HG03097 (cell line): Measurements from ENCODE around the gene C8B.

Source experiments
- ATAC-seq: cut with Tn5 transposase; IDR thresholded peaks from one replicate; pipeline ENCODE4 v1.9.1; 2021; ENCODE audit not compliant: unreplicated experiment, low FRiP score

Gene C8B

GRCh38 chr1:56965916-56966697 lies at the start of gene C8B:
Gene C8B (minus strand): TSS chr1:56966015. CDS start chr1:56965948, 67 bp downstream.
- ATAC-seq, result no peak

GRCh38 chr1:57015071-57015470 lies 49.3 kb upstream of the C8B start:
- ATAC-seq, result no peak

- ATAC-seq, result no peak
Observed at GRCh38 chr1:57013522-57013921, 47.7 kb upstream of the C8B start.

GRCh38 chr1:57012315-57012714 lies 46.5 kb upstream of the C8B start:
- no peak for ATAC-seq

GRCh38 chr1:57010511-57010910 lies 44.7 kb upstream of the C8B start:
- no peak for ATAC-seq

GRCh38 chr1:57007948-57008347 lies 42.1 kb upstream of the C8B start:
- ATAC-seq, result no peak

- ATAC-seq, result no peak
Observed at GRCh38 chr1:57007472-57007871, 41.7 kb upstream of the C8B start.

GRCh38 chr1:57003398-57004139 lies 37.8 kb upstream of the C8B start:
- ATAC-seq, result no peak

GRCh38 chr1:56995414-56996100 lies 29.7 kb upstream of the C8B start:
- no peak for ATAC-seq

GRCh38 chr1:56993475-56993874 lies 27.7 kb upstream of the C8B start:
- ATAC-seq, result no peak

GRCh38 chr1:56992318-56993125 lies 26.7 kb upstream of the C8B start:
- ATAC-seq, result no peak

GRCh38 chr1:56991576-56991975 lies 25.8 kb upstream of the C8B start:
- ATAC-seq, result no peak

GRCh38 chr1:56986397-56986796 lies 20.6 kb upstream of the C8B start:
- ATAC-seq, result no peak

- no peak for ATAC-seq
Observed at GRCh38 chr1:56985857-56986256, 20.0 kb upstream of the C8B start.

- ATAC-seq, result no peak
Observed at GRCh38 chr1:56983484-56983883, 17.7 kb upstream of the C8B start.

- no peak for ATAC-seq
Observed at GRCh38 chr1:56979986-56980755, 14.4 kb upstream of the C8B start.

GRCh38 chr1:56978819-56979218 lies 13.0 kb upstream of the C8B start:
- no peak for ATAC-seq

- no peak for ATAC-seq
Observed at GRCh38 chr1:56977910-56978309, 12.1 kb upstream of the C8B start.

GRCh38 chr1:56975446-56975845 lies 9.6 kb upstream of the C8B start:
- no peak for ATAC-seq
